Measurements from ENCODE around the gene PHF10. TPM values are rescaled to one million over a fixed set of nuclear protein-coding genes. Genes with fewer than 3 reads are reported as not detected.

Gene PHF10
- total and polyA plus RNA-seq, 2 of the 4 experiments (the other 2 are of a cell fraction): 7.3 to 15.9 TPM

- ChIA-PET POLR2A (ENCODE audit: unreplicated experiment) (no interaction called here), CTCF (no interaction called here)
- peaks cover 4% of the 10 kb centered on the region for H3K27me3 ChIP-seq (ENCODE audit: control insufficient read depth, insufficient read depth, low read length)
- no peak overlapping the region for H4K8ac ChIP-seq (ENCODE audit: low read depth in 2 of 2, low read length in 2 of 2)
- dilution Hi-C loops (cut with HindIII; ENCODE audit: low sequenced_read_pairs, unreplicated experiment) (no loop called here), intact Hi-C loops (cut with micrococcal nuclease) (no loop called here), in situ Hi-C loops (cut with MboI; ENCODE audit: low sequenced_read_pairs) (no loop called here)
- H2AK9ac ChIP-seq (replicated peaks; ENCODE audit: low read depth, low read length, poor library complexity): no peak overlapping the region
- H3K79me1 ChIP-seq (ENCODE audit: low read depth in 1 of 2, low read length in 2 of 2): no peaks in the 10 kb centered on the region
- no peak overlapping the region for H2BK15ac ChIP-seq (ENCODE audit: low read depth, low read length)
- H3K9me1 ChIP-seq (ENCODE audit: insufficient read depth, low read length): no peaks in the 10 kb centered on the region
- DNase-seq (no peak), ATAC-seq (ENCODE audit: low read depth) (no peak)
- no peak overlapping the region for H2BK120ac ChIP-seq (ENCODE audit: low read depth, low read length)
- H3K27ac ChIP-seq (ENCODE audit: insufficient read depth, low read length): no peak overlapping the region
- H2AK5ac ChIP-seq (ENCODE audit: low read depth, low read length): no peak overlapping the region
- H3K18ac ChIP-seq (ENCODE audit: low read depth, low read length): no peak overlapping the region
- TF ChIP-seq BHLHE40 (IDR thresholded peaks at IDR 0.05; ENCODE audit: low read depth, low read length) (no peak), RCOR1 (IDR thresholded peaks at IDR 0.05; ENCODE audit: insufficient replicate concordance, low read length) (no peak)
- no peak overlapping the region for H3K4ac ChIP-seq (ENCODE audit: low read depth, low read length)
- no peak overlapping the region for H2BK5ac ChIP-seq (ENCODE audit: low read depth, low read length, poor library complexity, severe bottlenecking)
- H3K9ac ChIP-seq (ENCODE audit: low read depth, low read length): no peak overlapping the region
- H3K4me3 ChIP-seq (ENCODE audit: insufficient read depth, low read depth, low read length): no peak overlapping the region
- H2BK20ac ChIP-seq (ENCODE audit: low read depth, low read length): no peak overlapping the region
- WGBS, 2 experiments (ENCODE audit: extremely low coverage in 2 of 2, insufficient read length in 1 of 2): no CpG with 5 or more reads among the region's 2 CpGs
- no peaks in the 10 kb centered on the region for H3K36me3 ChIP-seq (ENCODE audit: control insufficient read depth, insufficient read depth, low read length)
- no peak overlapping the region for H2AFZ ChIP-seq (replicated peaks; ENCODE audit: low read length, poor library complexity)
- H4K91ac ChIP-seq (ENCODE audit: insufficient read depth, low read depth, low read length): no peak overlapping the region
- no peak overlapping the region for H3K14ac ChIP-seq (replicated peaks; ENCODE audit: low read depth, low read length)
- H3K9me3 ChIP-seq (ENCODE audit: control insufficient read depth, insufficient read depth, low read length): no peaks in the 10 kb centered on the region
- H4K20me1 ChIP-seq (ENCODE audit: insufficient read depth, low read length): no peaks in the 10 kb centered on the region
- H4K5ac ChIP-seq (ENCODE audit: low read depth, low read length): no peak overlapping the region
- no peak overlapping the region for H3K4me2 ChIP-seq (ENCODE audit: low read depth, low read length)
- no peak overlapping the region for H3K23ac ChIP-seq (ENCODE audit: low read depth, low read length)
- peaks cover 2% of the 10 kb centered on the region; the same call in 1 of the 2 replicates for H3K4me1 ChIP-seq (ENCODE audit: control insufficient read depth, insufficient read depth, low read length)
- H3K56ac ChIP-seq (ENCODE audit: extremely low read depth, insufficient read depth, low read length): no peak overlapping the region
- BruUV-seq (replicated peaks): no TSS peak
These were observed 14.8 kb upstream of the PHF10 start for GRCh38 chr6:169738976-169739529.

All from IMR-90 (cell line).